ENCODE data around the gene PCIF1. TPM values are rescaled to one million over a fixed set of nuclear protein-coding genes. Genes with fewer than 3 reads are reported as not detected.

The PCIF1 gene
- total RNA-seq, 1 experiment from 2014 or later = 26.8 TPM

- Histone ChIP-seq H3K18ac (ENCODE audit: insufficient read length, low read depth, low read length) (no peak overlapping the region), H3T11ph (ENCODE audit: low read length) (no peak overlapping the region), H2BK12ac (ENCODE audit: insufficient read length, low read depth, low read length) (no peak overlapping the region), H3K4me1 (ENCODE audit: insufficient read depth, low read length) (no peaks in the 10 kb centered on the region), H3K27ac (ENCODE audit: insufficient read length, low read depth, low read length) (no peak overlapping the region), H3K14ac (ENCODE audit: insufficient read depth, low read length) (no peak overlapping the region), H2AFZ (ENCODE audit: low read length) (no peak overlapping the region), H3K79me1 (ENCODE audit: insufficient read depth, low read depth, low read length, poor library complexity, severe bottlenecking) (no peaks in the 10 kb centered on the region), H4K20me1 (ENCODE audit: control insufficient read depth, insufficient read depth, insufficient read length) (no peaks in the 10 kb centered on the region), H2BK15ac (ENCODE audit: low read depth, low read length) (no peak overlapping the region), H4K8ac (replicated peaks; ENCODE audit: insufficient read length, low read depth, low read length) (no peak overlapping the region), H3K79me2 (ENCODE audit: insufficient read depth, low read length) (no peaks in the 10 kb centered on the region), H3K9me3 (ENCODE audit: control insufficient read depth, low read depth, low read length) (no peaks in the 10 kb centered on the region), H3K23ac (ENCODE audit: insufficient read length, low read depth, low read length) (no peak overlapping the region), H2BK20ac (ENCODE audit: low read depth, low read length, poor library complexity, severe bottlenecking) (no peak overlapping the region), H3K4me2 (ENCODE audit: insufficient read depth, insufficient read length, low read length) (no peak overlapping the region), H3K9ac (ENCODE audit: extremely low read depth, insufficient read length, low read length) (no peak overlapping the region), H2BK120ac (ENCODE audit: low read depth, low read length, poor library complexity, severe bottlenecking) (no peak overlapping the region), H4K5ac (ENCODE audit: insufficient read length, low read depth, low read length) (no peak overlapping the region), H4K91ac (ENCODE audit: insufficient read length, low read depth, low read length) (no peak overlapping the region), H3K4ac (ENCODE audit: low read depth, low read length) (no peak overlapping the region), H3K23me2 (ENCODE audit: insufficient read length, low read depth, low read length, poor library complexity, severe bottlenecking) (no peaks in the 10 kb centered on the region), H2BK5ac (ENCODE audit: insufficient read length, low read length) (no peak overlapping the region), H3K27me3 (ENCODE audit: insufficient read depth, low read length) (no peaks in the 10 kb centered on the region), H2AK5ac (ENCODE audit: insufficient read length, low read length) (no peak overlapping the region), H3K56ac (ENCODE audit: insufficient read length, low read depth, low read length) (no peak overlapping the region)
- no CpG with 5 or more reads among the region's 9 CpGs for WGBS (ENCODE audit: extremely low coverage, insufficient read length, low lambda C conversion rate)
- Mint-ChIP-seq H3K27ac (no peak overlapping the region), H3K4me1 (no peaks in the 10 kb centered on the region), H3K27me3 (ENCODE audit: low read depth) (no peaks in the 10 kb centered on the region), H3K4me3 (no peak overlapping the region), H3K36me3 (ENCODE audit: insufficient read depth in 1 of 3, low read depth in 3 of 3) (peaks cover 20 to 76% (median 55%) of the 10 kb centered on the region in 3 experiments; a peak in 6 of 7 replicates), H3K9me3 (no peaks in the 10 kb centered on the region)
- no peak for DNase-seq
- TF ChIP-seq CTCF (conservative IDR thresholded peaks at IDR 0.05) = no peak
These were observed 29.5 kb downstream of the PCIF1 start for GRCh38 chr20:45964006-45964400.
